Suprapubic skin (tissue), 3 donors: ENCODE measurements around the gene GPC5.

Experiments
- POLR2A ChIP-seq, 2 donors: fragments of 450-650 bp; IDR thresholded peaks; one replicate each; pipeline ENCODE4 v1.6.1; 2017; ENCODE audit warnings: antibody characterized with exemption in 2 of 2, mild to moderate bottlenecking in 2 of 2, moderate library complexity in 2 of 2
- TF ChIP-seq, protein P1 (sequence below), 2 donors: fragments of 200-600 bp in 1 of 2; fragments of 450-650 bp in 1 of 2; sonication (generic) in 1 of 2; IDR thresholded peaks; one replicate each; pipeline ENCODE4 v1.5.1; 2016 to 2019; ENCODE audit warnings: antibody characterized with exemption in 2 of 2, mild to moderate bottlenecking in 1 of 2, moderate library complexity in 1 of 2

DNA sequence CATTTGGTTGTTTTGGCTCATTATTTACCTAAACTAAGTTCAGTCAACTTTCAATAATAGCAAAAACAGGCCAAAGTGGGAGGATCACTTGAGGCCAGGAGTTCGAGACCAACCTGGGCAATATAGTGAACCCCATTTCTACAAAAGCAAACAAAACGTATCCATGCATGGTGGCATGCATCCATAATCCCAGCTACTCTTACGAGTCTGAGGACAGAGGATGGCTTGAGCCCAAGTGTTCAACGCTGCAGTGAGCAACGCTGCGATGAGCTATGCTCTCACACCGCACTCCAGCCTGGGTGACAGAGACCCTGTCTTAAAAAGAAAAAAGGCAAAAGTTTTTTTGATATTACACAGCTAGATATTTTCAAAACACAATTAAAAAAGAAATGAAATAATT, 1258.2 kb downstream of the GPC5 start:
- TF ChIP-seq, protein P1, sequence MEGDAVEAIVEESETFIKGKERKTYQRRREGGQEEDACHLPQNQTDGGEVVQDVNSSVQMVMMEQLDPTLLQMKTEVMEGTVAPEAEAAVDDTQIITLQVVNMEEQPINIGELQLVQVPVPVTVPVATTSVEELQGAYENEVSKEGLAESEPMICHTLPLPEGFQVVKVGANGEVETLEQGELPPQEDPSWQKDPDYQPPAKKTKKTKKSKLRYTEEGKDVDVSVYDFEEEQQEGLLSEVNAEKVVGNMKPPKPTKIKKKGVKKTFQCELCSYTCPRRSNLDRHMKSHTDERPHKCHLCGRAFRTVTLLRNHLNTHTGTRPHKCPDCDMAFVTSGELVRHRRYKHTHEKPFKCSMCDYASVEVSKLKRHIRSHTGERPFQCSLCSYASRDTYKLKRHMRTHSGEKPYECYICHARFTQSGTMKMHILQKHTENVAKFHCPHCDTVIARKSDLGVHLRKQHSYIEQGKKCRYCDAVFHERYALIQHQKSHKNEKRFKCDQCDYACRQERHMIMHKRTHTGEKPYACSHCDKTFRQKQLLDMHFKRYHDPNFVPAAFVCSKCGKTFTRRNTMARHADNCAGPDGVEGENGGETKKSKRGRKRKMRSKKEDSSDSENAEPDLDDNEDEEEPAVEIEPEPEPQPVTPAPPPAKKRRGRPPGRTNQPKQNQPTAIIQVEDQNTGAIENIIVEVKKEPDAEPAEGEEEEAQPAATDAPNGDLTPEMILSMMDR (IDR thresholded peaks at IDR 0.05), result no peak
- no peak for TF ChIP-seq POLR2A (IDR thresholded peaks at IDR 0.05)
